DOHH2 (cell line): Measurements from ENCODE around the gene THBS2.

Source experiments
- H3F3A ChIP-seq: fragments of 200-600 bp; sonication (generic), shearing (Covaris generic); 2 replicates; pipeline ENCODE4 v1.6.0; 2016; ENCODE audit warnings: antibody characterized with exemption, mild to moderate bottlenecking; ENCODE audit not compliant: control insufficient read depth, insufficient read depth
- H3K27ac ChIP-seq: fragments of 200-600 bp; sonication (generic); 2 replicates; pipeline ENCODE4 v1.5.1; 2014; ENCODE audit warnings: low read depth, mild to moderate bottlenecking, low read length, moderate library complexity
- H3K27me3 ChIP-seq: fragments of 200-600 bp; sonication (generic); 2 replicates; pipeline ENCODE4 v1.6.1; 2014; ENCODE audit warnings: mild to moderate bottlenecking, low read length, mixed read lengths; ENCODE audit not compliant: control insufficient read depth
- H3K36me3 ChIP-seq: fragments of 200-600 bp; sonication (generic); 2 replicates; pipeline ENCODE4 v1.6.1; 2014; ENCODE audit warnings: mild to moderate bottlenecking, low read length, moderate library complexity, mixed read lengths; ENCODE audit not compliant: control insufficient read depth
- H3K4me1 ChIP-seq: fragments of 200-600 bp; sonication (generic); 2 replicates; pipeline ENCODE4 v1.6.1; 2014; ENCODE audit warnings: mild to moderate bottlenecking, low read length, mixed read lengths; ENCODE audit not compliant: control insufficient read depth
- H3K4me2 ChIP-seq: fragments of 200-600 bp; sonication (generic); 2 replicates; pipeline ENCODE4 v1.6.0; 2014; ENCODE audit warnings: mild to moderate bottlenecking, low read length, moderate library complexity
- H3K4me3 ChIP-seq: fragments of 200-600 bp; sonication (generic); 2 replicates; pipeline ENCODE4 v1.5.1; 2014; ENCODE audit warnings: mild to moderate bottlenecking, low read length, mixed read lengths
- H3K79me2 ChIP-seq: fragments of 200-600 bp; sonication (generic); 2 replicates; pipeline ENCODE4 v1.6.1; 2014; ENCODE audit warnings: mild to moderate bottlenecking, low read length, mixed read lengths; ENCODE audit not compliant: control insufficient read depth
- H3K9me2 ChIP-seq: fragments of 200-600 bp; sonication (generic); replicated peaks from 2 replicates; pipeline ENCODE4 v1.6.1; 2014; ENCODE audit warnings: mild to moderate bottlenecking, low read length, mixed read lengths; ENCODE audit not compliant: control insufficient read depth
- H3K9me3 ChIP-seq: fragments of 200-600 bp; sonication (generic); 2 replicates; pipeline ENCODE4 v1.6.1; 2014; ENCODE audit warnings: antibody characterized with exemption, low read length, mixed read lengths; ENCODE audit not compliant: control insufficient read depth, insufficient read depth
- H4K20me1 ChIP-seq: fragments of 200-600 bp; sonication (generic); 2 replicates; pipeline ENCODE4 v1.6.0; 2014; ENCODE audit warnings: low read depth, mild to moderate bottlenecking, antibody characterized with exemption, low read length, moderate library complexity; ENCODE audit not compliant: control insufficient read depth, insufficient read depth
- EZH2phosphoT487 ChIP-seq: fragments of 200-600 bp; sonication (generic); IDR thresholded peaks from 2 replicates; pipeline ENCODE4 v1.6.1; 2017; ENCODE audit warnings: borderline replicate concordance, mild to moderate bottlenecking, antibody characterized with exemption, low read length, moderate library complexity, mixed read lengths
- TF ChIP-seq, protein P1 (sequence below): fragments of 200-600 bp; sonication (generic); IDR thresholded peaks from one replicate; pipeline ENCODE4 v1.5.1; 2014; ENCODE audit warnings: antibody characterized with exemption, mild to moderate bottlenecking, low read depth, low read length; ENCODE audit not compliant: poor library complexity, severe bottlenecking

The THBS2 gene

DNA sequence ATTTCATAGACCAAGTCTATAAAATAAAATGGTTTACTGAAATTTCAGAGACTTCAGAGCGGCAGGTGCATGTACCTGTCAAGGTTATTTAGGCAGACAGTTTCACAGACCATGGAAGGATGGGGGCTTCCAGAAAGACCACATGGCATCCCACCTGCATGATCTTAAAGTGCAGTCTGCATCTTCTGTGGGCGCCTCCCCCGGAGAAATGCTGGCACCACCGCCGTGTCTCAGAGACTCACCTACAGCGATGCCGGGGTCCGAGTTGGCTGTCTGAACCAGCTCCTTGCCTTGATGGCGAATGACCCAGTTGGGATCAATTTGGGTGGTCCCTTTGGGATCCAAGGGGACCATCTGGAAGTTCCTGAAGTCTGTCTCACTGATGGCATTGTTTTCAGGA is 30.6 kb downstream of the THBS2 start:
- Histone ChIP-seq H3K27me3 (no peaks in the 10 kb centered on the region), H3K9me3 (no peaks in the 10 kb centered on the region; the same call in 1 of the 2 replicates), H3F3A (no peaks in the 10 kb centered on the region), H4K20me1 (no peaks in the 10 kb centered on the region), H3K4me3 (no peak overlapping the region), H3K27ac (no peak overlapping the region), H3K9me2 (no peaks in the 10 kb centered on the region), H3K79me2 (no peaks in the 10 kb centered on the region), H3K4me1 (no peaks in the 10 kb centered on the region), H3K4me2 (no peak overlapping the region), H3K36me3 (no peaks in the 10 kb centered on the region)
- TF ChIP-seq, protein P1, sequence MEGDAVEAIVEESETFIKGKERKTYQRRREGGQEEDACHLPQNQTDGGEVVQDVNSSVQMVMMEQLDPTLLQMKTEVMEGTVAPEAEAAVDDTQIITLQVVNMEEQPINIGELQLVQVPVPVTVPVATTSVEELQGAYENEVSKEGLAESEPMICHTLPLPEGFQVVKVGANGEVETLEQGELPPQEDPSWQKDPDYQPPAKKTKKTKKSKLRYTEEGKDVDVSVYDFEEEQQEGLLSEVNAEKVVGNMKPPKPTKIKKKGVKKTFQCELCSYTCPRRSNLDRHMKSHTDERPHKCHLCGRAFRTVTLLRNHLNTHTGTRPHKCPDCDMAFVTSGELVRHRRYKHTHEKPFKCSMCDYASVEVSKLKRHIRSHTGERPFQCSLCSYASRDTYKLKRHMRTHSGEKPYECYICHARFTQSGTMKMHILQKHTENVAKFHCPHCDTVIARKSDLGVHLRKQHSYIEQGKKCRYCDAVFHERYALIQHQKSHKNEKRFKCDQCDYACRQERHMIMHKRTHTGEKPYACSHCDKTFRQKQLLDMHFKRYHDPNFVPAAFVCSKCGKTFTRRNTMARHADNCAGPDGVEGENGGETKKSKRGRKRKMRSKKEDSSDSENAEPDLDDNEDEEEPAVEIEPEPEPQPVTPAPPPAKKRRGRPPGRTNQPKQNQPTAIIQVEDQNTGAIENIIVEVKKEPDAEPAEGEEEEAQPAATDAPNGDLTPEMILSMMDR = no peak

DNA sequence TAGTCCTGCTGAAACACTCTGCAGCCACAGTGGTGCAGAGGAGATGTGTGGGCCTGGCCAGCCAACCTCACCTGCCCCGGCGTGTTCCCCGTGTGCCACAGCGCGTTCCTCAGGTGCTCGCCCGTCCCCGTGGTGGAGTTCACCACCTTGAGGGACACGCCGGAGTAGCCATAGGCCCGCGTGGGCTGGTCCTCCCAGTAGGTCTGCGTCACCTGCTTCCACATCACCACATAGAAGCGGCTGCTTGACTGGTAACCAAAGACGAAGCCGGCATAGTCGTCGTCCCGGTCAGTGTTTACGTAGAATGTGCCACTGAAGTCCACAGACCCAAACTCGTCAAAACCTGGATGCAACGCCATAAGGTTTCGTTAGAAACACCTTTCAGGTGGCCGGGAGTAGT is 31.5 kb downstream of the THBS2 start:
- Histone ChIP-seq H3K27ac (no peak overlapping the region), H4K20me1 (no peaks in the 10 kb centered on the region)

DNA sequence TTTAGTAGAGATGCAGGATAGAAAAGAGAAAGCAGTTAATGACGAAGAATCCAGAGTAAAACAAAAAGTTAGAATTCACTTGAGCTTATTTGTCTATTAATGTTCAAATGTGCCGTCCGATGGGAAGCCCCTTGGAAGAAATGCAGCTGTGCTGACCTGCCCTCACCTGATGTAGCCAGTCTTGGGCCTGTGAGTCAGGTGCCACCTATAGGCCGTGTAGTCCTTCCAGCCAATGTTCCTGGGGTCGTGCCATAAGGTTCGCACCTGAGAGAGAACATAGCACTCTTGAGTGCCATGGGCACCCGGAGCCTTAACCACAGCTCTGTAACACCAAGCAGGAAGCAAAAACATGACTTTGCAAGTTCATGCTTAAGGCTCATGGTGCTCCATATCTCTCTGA is 32.4 kb downstream of the THBS2 start:
- H3K9me3 ChIP-seq = no peaks in the 10 kb centered on the region; the same call in 1 of the 2 replicates
- H3K9me2 ChIP-seq = no peaks in the 10 kb centered on the region
- H3K27ac ChIP-seq = no peak overlapping the region
- no peaks in the 10 kb centered on the region for H3K27me3 ChIP-seq
- H3F3A ChIP-seq = no peaks in the 10 kb centered on the region
- no peaks in the 10 kb centered on the region for H4K20me1 ChIP-seq
- H3K4me2 ChIP-seq = no peak overlapping the region
- no peaks in the 10 kb centered on the region for H3K4me1 ChIP-seq
- H3K36me3 ChIP-seq = no peaks in the 10 kb centered on the region
- TF ChIP-seq EZH2phosphoT487 = no peak
- TF ChIP-seq, protein P1 = no peak
- no peak overlapping the region for H3K4me3 ChIP-seq
- H3K79me2 ChIP-seq = no peaks in the 10 kb centered on the region

More for the DNA sequence above, 31.5 kb downstream of the THBS2 start:
- Histone ChIP-seq H3K27me3 (no peaks in the 10 kb centered on the region), H3K79me2 (no peaks in the 10 kb centered on the region), H3K9me3 (no peaks in the 10 kb centered on the region; the same call in 1 of the 2 replicates), H3F3A (no peaks in the 10 kb centered on the region), H3K4me3 (no peak overlapping the region), H3K9me2 (no peaks in the 10 kb centered on the region), H3K4me1 (no peaks in the 10 kb centered on the region), H3K36me3 (no peaks in the 10 kb centered on the region), H3K4me2 (no peak overlapping the region)
- TF ChIP-seq, protein P1 = no peak
- no peak for TF ChIP-seq EZH2phosphoT487
